AG10803 (cell line): ENCODE measurements around the gene RNU1-3.
"Not testable (repeated sequence)": the region's sequence is repeated elsewhere in the genome, so short reads cannot be mapped to it uniquely, and the experiment has no call there.

Experiments
- DNase-seq: peaks from one replicate; pipeline ENCODE4 v3.0.0; 2010; ENCODE audit warnings: low read depth
- H3K4me3 ChIP-seq: 2 replicates; pipeline ENCODE4 v1.5.1; 2011; ENCODE audit warnings: mild to moderate bottlenecking, low read length, control low read depth
- CTCF ChIP-seq: conservative IDR thresholded peaks from 2 replicates; pipeline ENCODE4 v1.5.1; 2011; ENCODE audit warnings: mild to moderate bottlenecking, low read length, control low read depth, inconsistent platforms

The RNU1-3 gene

GRCh38 chr1:16632044-16632850, 34.5 kb downstream of the RNU1-3 start:
- DNase-seq, H3K4me3 ChIP-seq: not testable (repeated sequence)

GRCh38 chr1:16631248-16632043, 35.3 kb downstream of the RNU1-3 start:
- no peak for TF ChIP-seq CTCF
- DNase-seq = no peak
- no peak overlapping the region for H3K4me3 ChIP-seq

GRCh38 chr1:16630661-16631247, 36.0 kb downstream of the RNU1-3 start:
- DNase-seq = no peak

GRCh38 chr1:16629916-16630530, 36.7 kb downstream of the RNU1-3 start:
- H3K4me3 ChIP-seq, DNase-seq: not testable (repeated sequence)

More at GRCh38 chr1:16630661-16631247, 36.0 kb downstream of the RNU1-3 start:
- no peak for TF ChIP-seq CTCF
- no peak overlapping the region for H3K4me3 ChIP-seq

GRCh38 chr1:16628361-16629111, 38.2 kb downstream of the RNU1-3 start:
- H3K4me3 ChIP-seq = no peak overlapping the region
- TF ChIP-seq CTCF = no peak

GRCh38 chr1:16626409-16626983, 40.3 kb downstream of the RNU1-3 start:
- not testable (repeated sequence) for DNase-seq, H3K4me3 ChIP-seq

More at GRCh38 chr1:16628361-16629111, 38.2 kb downstream of the RNU1-3 start:
- no peak for DNase-seq

GRCh38 chr1:16625497-16626408, 41.0 kb downstream of the RNU1-3 start:
- TF ChIP-seq CTCF = no peak
- no peak overlapping the region for H3K4me3 ChIP-seq
- DNase-seq = no peak

- not testable (repeated sequence) for DNase-seq, H3K4me3 ChIP-seq
These were observed 42.7 kb downstream of the RNU1-3 start for GRCh38 chr1:16623812-16624719.

GRCh38 chr1:16623337-16623736, 43.4 kb downstream of the RNU1-3 start:
- peak; percentile 85 for DNase-seq
- not testable (repeated sequence) for H3K4me3 ChIP-seq

GRCh38 chr1:16621681-16622315, 45.0 kb downstream of the RNU1-3 start:
- DNase-seq, H3K4me3 ChIP-seq: not testable (repeated sequence)
